Activated CD4-positive, alpha-beta T cell treated with anti-CD3 and anti-CD28 coated beads for 36 hours (primary cell): ENCODE measurements around the gene SPATA2. TPM values are rescaled to one million over a fixed set of nuclear protein-coding genes. Genes with fewer than 3 reads are reported as not detected.

Experiments
- ATAC-seq: fragments of 200-7000 bp; cut with Tn5 transposase; one replicate; pipeline ENCODE4 v1.10.0; 2021; ENCODE audit warnings: mild to moderate bottlenecking, moderate library complexity
- CTCF ChIA-PET: fragments of 350-600 bp; sonication (Branson Sonifier 250); formaldehyde crosslinking; loops from one replicate; lab custom pipeline; 2021; ENCODE audit warnings: antibody characterized with exemption; lab: Charles Lee
- POLR2A ChIA-PET: fragments of 350-600 bp; sonication (Branson Sonifier 250); formaldehyde crosslinking; loops from one replicate; lab custom pipeline; 2021; ENCODE audit warnings: antibody characterized with exemption, inconsistent platforms; lab: Charles Lee
- DNase-seq: peaks from one replicate; pipeline ENCODE4 v3.0.0-alpha.2; 2020
- H3K27ac Mint-ChIP-seq: one replicate; pipeline ENCODE4 v1.8.0; 2021; ENCODE audit warnings: mixed read lengths
- H3K27me3 Mint-ChIP-seq: one replicate; pipeline ENCODE4 v1.8.0; 2021; ENCODE audit warnings: mixed read lengths
- H3K36me3 Mint-ChIP-seq: one replicate; pipeline ENCODE4 v1.8.0; 2021; ENCODE audit warnings: low read depth, mixed read lengths
- H3K4me1 Mint-ChIP-seq: one replicate; pipeline ENCODE4 v1.8.0; 2021; ENCODE audit warnings: mixed read lengths
- H3K4me3 Mint-ChIP-seq: one replicate; pipeline ENCODE4 v1.8.0; 2021; ENCODE audit warnings: mild to moderate bottlenecking, moderate library complexity, mixed read lengths
- H3K9me3 Mint-ChIP-seq: one replicate; pipeline ENCODE4 v1.8.0; 2021; ENCODE audit warnings: low read depth, mixed read lengths
- intact Hi-C, 2 experiments: fragments of 100-400 bp; cut with DNase I in 1 of 2; cut with micrococcal nuclease in 1 of 2; formaldehyde crosslinking; loops; one replicate each; pipeline versions ENCODE4 v1.14.2 to v1.15.1; 2022 to 2024; cut with DNase I, micrococcal nuclease
- total RNA-seq, 2 experiments: library from RNA; stranded (reverse); gene quantifications; one replicate each; pipeline ENCODE4 v1.2.3, GENCODE V29; 2021

Gene SPATA2
- total RNA-seq, 2 experiments from 2014 or later, result 8.7 to 10.1 TPM

DNA sequence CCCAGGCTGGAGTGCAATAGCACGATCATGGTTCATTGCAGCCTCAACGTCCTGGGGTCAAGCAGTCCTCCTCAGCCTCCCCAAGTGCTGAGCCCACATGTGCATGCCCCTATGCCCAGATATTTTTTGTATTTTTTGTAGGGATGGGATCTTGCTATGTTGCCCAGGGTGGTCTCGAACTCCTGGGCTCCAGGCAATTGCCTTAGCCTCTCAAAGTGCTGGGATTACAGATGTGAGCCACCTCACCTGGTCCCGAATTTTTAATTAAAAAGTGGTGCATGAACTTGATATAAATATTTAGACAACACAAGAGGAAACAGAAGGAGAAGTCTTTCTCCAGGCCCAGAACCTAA is 13.8 kb upstream of the SPATA2 start:
- POLR2A ChIA-PET, result no interaction called here
- DNase-seq (no peak), ATAC-seq (no peak)
- H3K9me3 Mint-ChIP-seq, result no peaks in the 10 kb centered on the region
- intact Hi-C loops, result loop anchor here (2.0 to 10.0 kb wide), 3 partner anchors 14 to 594 kb away; partner anchors contain the start of gene SPATA2 (in 1 of the 2)
- H3K4me1 Mint-ChIP-seq, result peaks cover 8% of the 10 kb centered on the region
- H3K36me3 Mint-ChIP-seq, result no peaks in the 10 kb centered on the region
- H3K27me3 Mint-ChIP-seq, result peaks cover 2% of the 10 kb centered on the region
- CTCF ChIA-PET, result interaction anchor here (1.0 kb wide), 1 partner anchor 317 kb away, joined by 4 read pairs; no protein-coding TSS in a partner anchor
- no peak overlapping the region for H3K27ac Mint-ChIP-seq
- H3K4me3 Mint-ChIP-seq, result no peak overlapping the region

- CTCF ChIA-PET, result interaction anchor here (0.6 to 1.2 kb wide), 4 partner anchors 8 to 596 kb away, joined by 3 to 6 read pairs (median 3); partner anchors contain the start of gene RNF114
- H3K4me3 Mint-ChIP-seq, result no peak overlapping the region
- peak; percentile 90 for DNase-seq
- H3K27ac Mint-ChIP-seq, result peak overlapping the region; percentile 63
- intact Hi-C loops, result loop anchor here (1.0 to 10.0 kb wide), 5 partner anchors 14 to 594 kb away; partner anchors contain the start of gene SPATA2 (in 1 of the 2)
- ATAC-seq, result peak; percentile 98
- H3K9me3 Mint-ChIP-seq, result no peaks in the 10 kb centered on the region
- H3K4me1 Mint-ChIP-seq, result peaks cover 6% of the 10 kb centered on the region
- H3K36me3 Mint-ChIP-seq, result no peaks in the 10 kb centered on the region
- POLR2A ChIA-PET, result no interaction called here
- peaks cover 2% of the 10 kb centered on the region for H3K27me3 Mint-ChIP-seq
Measured at GRCh38 chr20:49928411-49929141, 13.2 kb upstream of the SPATA2 start.

DNA sequence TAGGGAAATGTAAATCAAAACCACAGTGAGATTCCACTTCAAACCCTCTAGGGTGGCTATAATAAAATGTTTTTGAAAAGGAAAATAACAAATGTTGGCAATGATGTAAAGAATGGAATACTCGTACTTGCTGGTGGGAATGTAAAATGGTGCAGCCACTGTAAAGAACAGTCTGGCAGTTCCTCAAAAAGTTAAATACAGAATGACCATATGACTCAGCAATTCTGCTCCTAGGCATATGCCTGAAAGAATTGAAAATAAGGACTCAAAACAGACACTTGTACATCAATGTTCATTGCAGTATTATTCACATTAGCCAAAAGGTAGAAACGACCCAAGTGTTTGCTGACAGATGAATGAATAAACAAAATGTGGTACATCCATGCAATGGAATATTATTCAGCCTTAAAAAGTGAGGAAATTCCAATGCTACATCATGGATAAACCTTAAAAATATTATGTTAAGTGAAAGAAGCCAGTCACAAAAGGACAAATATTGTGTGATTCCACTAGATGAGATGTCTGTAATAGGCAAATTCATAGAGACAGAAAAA is 10.6 kb upstream of the SPATA2 start:
- no peaks in the 10 kb centered on the region for H3K9me3 Mint-ChIP-seq
- no peak for ATAC-seq
- CTCF ChIA-PET, result interaction anchor here (0.6 to 1.3 kb wide), 3 partner anchors 10 to 202 kb away, joined by 3 to 4 read pairs (median 3); partner anchors contain the start of gene RNF114
- intact Hi-C loops, result loop anchor here (5.0 to 10.0 kb wide), 2 partner anchors 34 to 591 kb away; no protein-coding TSS in a partner anchor
- peaks cover 2% of the 10 kb centered on the region for H3K27me3 Mint-ChIP-seq
- no peak overlapping the region for H3K4me3 Mint-ChIP-seq
- DNase-seq, result no peak
- no peak overlapping the region for H3K27ac Mint-ChIP-seq
- peaks cover 6% of the 10 kb centered on the region for H3K4me1 Mint-ChIP-seq
- POLR2A ChIA-PET, result no interaction called here
- H3K36me3 Mint-ChIP-seq, result no peaks in the 10 kb centered on the region

DNA sequence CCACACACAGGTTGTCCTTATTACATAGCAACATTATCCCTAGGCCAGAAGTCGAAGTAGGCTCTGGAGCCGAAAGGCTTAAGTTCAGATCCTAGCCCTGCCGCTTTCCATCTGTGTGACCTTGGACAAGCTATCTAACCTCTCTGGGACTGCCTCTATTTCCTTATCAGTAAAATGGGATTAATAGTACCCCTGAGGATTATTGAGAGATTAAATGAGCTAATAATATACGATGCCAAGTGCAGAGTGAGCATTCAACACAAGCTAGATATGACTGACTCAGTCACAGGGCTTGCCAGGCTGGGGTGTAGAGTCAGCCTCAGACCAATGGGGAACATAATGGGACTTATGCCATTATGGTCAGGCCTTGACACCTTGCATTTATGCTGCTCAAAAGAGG is 8.9 kb upstream of the SPATA2 start:
- ATAC-seq (no peak), DNase-seq (no peak)
- H3K27ac Mint-ChIP-seq, result no peak overlapping the region
- H3K4me1 Mint-ChIP-seq, result peaks cover 6% of the 10 kb centered on the region
- no peaks in the 10 kb centered on the region for H3K9me3 Mint-ChIP-seq
- no peak overlapping the region for H3K4me3 Mint-ChIP-seq
- ChIA-PET POLR2A (no interaction called here), CTCF (interaction anchor here (0.6 to 1.0 kb wide), 4 partner anchors 13 to 198 kb away, joined by 3 to 4 read pairs (median 3); no protein-coding TSS in a partner anchor)
- no peaks in the 10 kb centered on the region for H3K27me3 Mint-ChIP-seq
- H3K36me3 Mint-ChIP-seq, result no peaks in the 10 kb centered on the region
- intact Hi-C loops, result loop anchor here in 1 of 2 experiments (10.0 kb wide), 1 partner anchor 589 kb away; no protein-coding TSS in a partner anchor

GRCh38 chr20:49919461-49919860 is 4.1 kb upstream of the SPATA2 start:
- no peaks in the 10 kb centered on the region for H3K36me3 Mint-ChIP-seq
- DNase-seq (no peak), ATAC-seq (no peak)
- POLR2A ChIA-PET, result no interaction called here
- H3K4me1 Mint-ChIP-seq, result peaks cover 10% of the 10 kb centered on the region
- intact Hi-C loops, result no loop called here
- CTCF ChIA-PET, result no interaction called here
- no peaks in the 10 kb centered on the region for H3K9me3 Mint-ChIP-seq
- no peak overlapping the region for H3K27ac Mint-ChIP-seq
- no peaks in the 10 kb centered on the region for H3K27me3 Mint-ChIP-seq
- H3K4me3 Mint-ChIP-seq, result no peak overlapping the region

- Mint-ChIP-seq H3K9me3 (no peaks in the 10 kb centered on the region), H3K27ac (no peak overlapping the region), H3K27me3 (no peaks in the 10 kb centered on the region), H3K4me3 (no peak overlapping the region), H3K4me1 (peaks cover 15% of the 10 kb centered on the region), H3K36me3 (no peaks in the 10 kb centered on the region)
- no peak for ATAC-seq
- POLR2A ChIA-PET, result interaction anchor here (0.7 kb wide), 1 partner anchor 247 kb away, joined by 3 read pairs; no protein-coding TSS in a partner anchor
- CTCF ChIA-PET, result no interaction called here
- DNase-seq, result no peak
- intact Hi-C loops, result no loop called here
Measured at GRCh38 chr20:49919009-49919408, 3.7 kb upstream of the SPATA2 start.

DNA sequence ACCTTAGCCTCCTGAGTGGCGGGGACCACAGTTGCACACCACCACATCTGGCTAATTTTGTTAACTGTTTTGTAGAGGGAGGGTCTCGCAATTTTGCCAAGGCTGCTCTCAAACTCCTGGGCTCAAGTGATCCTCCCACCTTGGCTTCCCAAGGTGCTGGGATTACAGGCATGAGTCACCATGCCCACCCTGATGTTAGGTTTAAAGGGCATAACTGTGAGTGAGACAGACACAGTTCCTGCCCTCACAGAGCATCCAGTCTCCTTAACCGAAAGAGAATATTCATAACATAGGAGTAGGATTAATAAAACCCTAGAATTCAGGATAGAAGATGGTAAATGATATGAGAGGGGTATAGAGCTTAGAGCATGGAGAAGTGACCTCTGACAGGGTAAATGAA is 3.1 kb upstream of the SPATA2 start:
- Mint-ChIP-seq H3K9me3 (no peaks in the 10 kb centered on the region), H3K4me1 (peaks cover 20% of the 10 kb centered on the region), H3K4me3 (no peak overlapping the region), H3K27ac (no peak overlapping the region), H3K36me3 (no peaks in the 10 kb centered on the region), H3K27me3 (no peaks in the 10 kb centered on the region)
- intact Hi-C loops, result no loop called here
- ATAC-seq, result no peak
- ChIA-PET POLR2A (interaction anchor here (0.7 kb wide), 1 partner anchor 246 kb away, joined by 3 read pairs; no protein-coding TSS in a partner anchor), CTCF (no interaction called here)
- no peak for DNase-seq

GRCh38 chr20:49916146-49917002 is 1.0 kb upstream of the SPATA2 start:
- Mint-ChIP-seq H3K4me3 (peak overlapping the region; percentile 99), H3K27ac (peak overlapping the region; percentile 100), H3K36me3 (no peaks in the 10 kb centered on the region), H3K4me1 (peaks cover 27% of the 10 kb centered on the region), H3K27me3 (no peaks in the 10 kb centered on the region), H3K9me3 (no peaks in the 10 kb centered on the region)
- ChIA-PET CTCF (interaction anchor here (0.6 to 1.7 kb wide), 15 partner anchors 10 to 433 kb away, joined by 3 to 7 read pairs (median 4); partner anchors contain the start of gene RNF114), POLR2A (interaction anchor here (1.5 to 1.7 kb wide), 2 partner anchors 20 to 21 kb away, joined by 4 to 5 read pairs; partner anchors contain the start of gene RNF114)
- DNase-seq (peak; percentile 40), ATAC-seq (peak; percentile 18)
- intact Hi-C loops, result no loop called here

GRCh38 chr20:49915118-49915379 is 280 bp downstream of the SPATA2 start:
- POLR2A ChIA-PET, result interaction anchor here (1.5 kb wide), 1 partner anchor 21 kb away, joined by 5 read pairs; the partner anchor contains the start of gene RNF114
- intact Hi-C loops, result loop anchor here in 1 of 2 experiments (1.0 to 2.0 kb wide), 8 partner anchors 14 to 868 kb away; partner anchors contain the start of genes B4GALT5, CSE1L, PEDS1 and RNF114
- H3K36me3 Mint-ChIP-seq, result no peaks in the 10 kb centered on the region
- CTCF ChIA-PET, result interaction anchor here (1.2 to 1.7 kb wide), 2 partner anchors 10 to 26 kb away, joined by 3 to 7 read pairs; no protein-coding TSS in a partner anchor
- H3K27me3 Mint-ChIP-seq, result no peaks in the 10 kb centered on the region
- no peaks in the 10 kb centered on the region for H3K9me3 Mint-ChIP-seq
- H3K4me1 Mint-ChIP-seq, result peaks cover 27% of the 10 kb centered on the region
- peak overlapping the region; percentile 20 for H3K27ac Mint-ChIP-seq
- DNase-seq (no peak), ATAC-seq (peak; percentile 35)
- H3K4me3 Mint-ChIP-seq, result peak overlapping the region; percentile 99

DNA sequence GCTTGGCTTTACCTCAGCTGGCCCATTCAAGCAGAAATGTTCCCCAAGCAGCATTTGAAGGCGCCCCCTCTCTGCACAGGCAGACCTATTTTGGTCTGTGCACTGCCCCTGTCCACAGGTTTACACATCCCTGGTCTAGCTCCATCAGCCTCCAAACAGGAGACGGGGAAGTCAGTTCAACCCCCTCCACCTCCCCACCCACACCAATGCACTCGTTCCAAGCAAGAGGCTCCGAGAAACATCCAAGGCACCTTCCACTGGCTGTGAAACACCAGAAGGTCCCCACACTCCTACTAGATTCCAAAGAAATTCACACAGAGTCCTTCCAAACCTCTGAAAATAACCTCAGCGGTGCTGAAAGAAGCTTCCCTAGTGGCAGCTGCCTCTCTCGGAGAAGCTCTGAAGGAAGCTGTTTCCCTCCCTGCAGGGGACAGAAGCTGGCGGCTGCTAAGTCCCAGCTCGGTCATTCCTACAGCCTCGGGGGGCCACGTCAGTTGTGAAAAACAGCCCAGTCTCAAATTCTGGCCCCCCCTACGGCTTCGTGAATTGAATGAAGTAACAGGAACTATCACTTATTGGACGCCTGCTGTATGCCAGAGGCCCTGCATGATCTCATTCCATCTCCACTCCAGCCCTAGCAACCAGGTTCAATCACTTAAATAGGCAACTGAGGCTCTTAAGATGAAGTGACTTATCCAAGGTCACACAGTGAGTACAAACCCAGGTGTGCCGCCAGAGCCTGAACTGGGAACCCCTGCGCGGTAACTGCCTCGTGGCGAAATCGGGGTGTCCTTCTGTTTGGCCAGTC is 815 bp downstream of the SPATA2 start:
- no peaks in the 10 kb centered on the region for H3K36me3 Mint-ChIP-seq
- ChIA-PET CTCF (interaction anchor here (0.7 to 2.7 kb wide), 7 partner anchors 10 to 373 kb away, joined by 3 to 11 read pairs (median 3); no protein-coding TSS in a partner anchor), POLR2A (interaction anchor here (0.6 kb wide), 2 partner anchors 200 to 697 kb away, joined by 4 to 6 read pairs; no protein-coding TSS in a partner anchor)
- ATAC-seq (peak; percentile 4), DNase-seq (peak; percentile 33)
- H3K9me3 Mint-ChIP-seq, result no peaks in the 10 kb centered on the region
- H3K27me3 Mint-ChIP-seq, result no peaks in the 10 kb centered on the region
- peaks cover 27% of the 10 kb centered on the region for H3K4me1 Mint-ChIP-seq
- peak overlapping the region; percentile 20 for H3K27ac Mint-ChIP-seq
- peak overlapping the region; percentile 99 for H3K4me3 Mint-ChIP-seq
- intact Hi-C loops, result loop anchor here in 1 of 2 experiments (1.0 to 2.0 kb wide), 8 partner anchors 14 to 868 kb away; partner anchors contain the start of genes B4GALT5, CSE1L, PEDS1 and RNF114
